Measurements from ENCODE around the gene NIPSNAP2.

GRCh38 chr7:55928006-55928767 lies 36.2 kb upstream of the NIPSNAP2 start:
- TF ChIP-seq EZH2 (IDR thresholded peaks at IDR 0.05) (no peak), FOXP2 (optimal IDR thresholded peaks at IDR 0.05; ENCODE audit: control extremely low read depth, extremely low read length, insufficient read depth) (no peak), POLR2AphosphoS5 (IDR thresholded peaks at IDR 0.05; ENCODE audit: borderline replicate concordance, low read depth, low read length) (no peak)
